IMR-90 (cell line): ENCODE data around the gene OSBPL3. TPM values are rescaled to one million over a fixed set of nuclear protein-coding genes. Genes with fewer than 3 reads are reported as not detected.

Source experiments
- ATAC-seq: fragments of 200-7000 bp; cut with Tn5 transposase; 2 replicates; pipeline ENCODE4 v1.9.1; 2020; ENCODE audit warnings: low read depth, mild to moderate bottlenecking, moderate library complexity
- BruUV-seq: library from RNA; stranded (reverse); fragments of 400-500 nt; replicated peaks from 2 replicates; lab custom pipeline; 2021; lab: Mats Ljungman, UMichigan
- CTCF ChIA-PET: fragments of 300-600 bp; formaldehyde crosslinking; extraction: SDS; loops from one replicate; lab custom pipeline; 2021; ENCODE audit warnings: antibody characterized with exemption; lab: Yijun Ruan, JAX
- POLR2A ChIA-PET: fragments of 300-600 bp; sonication (Branson Sonifier 250); formaldehyde crosslinking; loops from one replicate; lab custom pipeline; 2022; ENCODE audit warnings: antibody characterized with exemption; ENCODE audit not compliant: unreplicated experiment; lab: Charles Lee
- DNase-seq: peaks from one replicate; pipeline ENCODE4 v3.0.0; 2013
- H2AFZ ChIP-seq: replicated peaks from 2 replicates; pipeline ENCODE3; 2013; ENCODE audit warnings: low read length, mild to moderate bottlenecking; ENCODE audit not compliant: poor library complexity
- H2AK5ac ChIP-seq: 2 replicates; pipeline ENCODE4 v1.6.1; 2013; ENCODE audit warnings: low read depth, low read length, inconsistent platforms
- H2AK9ac ChIP-seq: replicated peaks from 2 replicates; pipeline ENCODE3; 2013; ENCODE audit warnings: mild to moderate bottlenecking, low read depth, low read length, moderate library complexity; ENCODE audit not compliant: poor library complexity
- H2BK120ac ChIP-seq: 2 replicates; pipeline ENCODE4 v1.6.1; 2013; ENCODE audit warnings: low read depth, low read length, inconsistent platforms
- H2BK15ac ChIP-seq: 3 replicates; pipeline ENCODE4 v1.6.1; 2013; ENCODE audit warnings: low read depth, low read length, inconsistent platforms
- H2BK20ac ChIP-seq: 2 replicates; pipeline ENCODE4 v1.6.1; 2013; ENCODE audit warnings: low read depth, mild to moderate bottlenecking, inconsistent platforms, low read length, moderate library complexity
- H2BK5ac ChIP-seq: 2 replicates; pipeline ENCODE4 v1.6.1; 2013; ENCODE audit warnings: mild to moderate bottlenecking, low read depth, low read length, inconsistent platforms; ENCODE audit not compliant: poor library complexity, severe bottlenecking
- H3K14ac ChIP-seq: replicated peaks from 2 replicates; pipeline ENCODE4 v1.6.1; 2013; ENCODE audit warnings: low read depth, low read length, inconsistent platforms
- H3K18ac ChIP-seq: 2 replicates; pipeline ENCODE4 v1.6.1; 2013; ENCODE audit warnings: low read depth, low read length, control low read depth
- H3K23ac ChIP-seq: 2 replicates; pipeline ENCODE4 v1.6.1; 2013; ENCODE audit warnings: low read depth, low read length, inconsistent platforms
- H3K27ac ChIP-seq: 2 replicates; pipeline ENCODE4 v1.5.1; 2013; ENCODE audit warnings: mild to moderate bottlenecking, control low read depth, low read length; ENCODE audit not compliant: insufficient read depth
- H3K27me3 ChIP-seq: 2 replicates; pipeline ENCODE4 v1.6.1; 2013; ENCODE audit warnings: low read length; ENCODE audit not compliant: control insufficient read depth, insufficient read depth
- H3K36me3 ChIP-seq: 2 replicates; pipeline ENCODE4 v1.6.1; 2013; ENCODE audit warnings: low read length, mixed read lengths; ENCODE audit not compliant: control insufficient read depth, insufficient read depth
- H3K4ac ChIP-seq: 2 replicates; pipeline ENCODE4 v1.6.1; 2013; ENCODE audit warnings: low read depth, low read length, inconsistent platforms
- H3K4me1 ChIP-seq: 2 replicates; pipeline ENCODE4 v1.6.1; 2013; ENCODE audit warnings: low read length, mixed read lengths; ENCODE audit not compliant: control insufficient read depth, insufficient read depth
- H3K4me2 ChIP-seq: 2 replicates; pipeline ENCODE4 v1.6.1; 2013; ENCODE audit warnings: low read depth, mild to moderate bottlenecking, control low read depth, low read length, moderate library complexity
- H3K4me3 ChIP-seq: 2 replicates; pipeline ENCODE4 v1.5.1; 2013; ENCODE audit warnings: low read depth, mild to moderate bottlenecking, control low read depth, low read length, moderate library complexity; ENCODE audit not compliant: insufficient read depth
- H3K56ac ChIP-seq: 2 replicates; pipeline ENCODE4 v1.6.1; 2013; ENCODE audit warnings: low read length, inconsistent platforms; ENCODE audit not compliant: insufficient read depth; ENCODE audit errors: extremely low read depth
- H3K79me1 ChIP-seq, 2 experiments: 2 replicates each; pipeline ENCODE4 v1.6.1; 2013; ENCODE audit warnings: low read length in 2 of 2, inconsistent platforms in 1 of 2, low read depth in 1 of 2
- H3K9ac ChIP-seq: 2 replicates; pipeline ENCODE4 v1.6.1; 2013; ENCODE audit warnings: low read depth, low read length, control low read depth
- H3K9me1 ChIP-seq: 2 replicates; pipeline ENCODE4 v1.6.1; 2013; ENCODE audit warnings: low read length, inconsistent platforms; ENCODE audit not compliant: insufficient read depth
- H3K9me3 ChIP-seq: 2 replicates; pipeline ENCODE4 v1.6.1; 2013; ENCODE audit warnings: low read length; ENCODE audit not compliant: control insufficient read depth, insufficient read depth
- H4K20me1 ChIP-seq: 2 replicates; pipeline ENCODE4 v1.6.1; 2013; ENCODE audit warnings: low read length, inconsistent platforms; ENCODE audit not compliant: insufficient read depth
- H4K5ac ChIP-seq: 2 replicates; pipeline ENCODE4 v1.6.1; 2013; ENCODE audit warnings: mild to moderate bottlenecking, low read depth, low read length, control low read depth
- H4K8ac ChIP-seq, 2 experiments: 2 replicates each; pipeline ENCODE4 v1.6.1; 2013; ENCODE audit warnings: low read depth in 2 of 2, low read length in 2 of 2, control low read depth in 1 of 2, inconsistent platforms in 1 of 2
- H4K91ac ChIP-seq: 2 replicates; pipeline ENCODE4 v1.6.1; 2013; ENCODE audit warnings: low read depth, low read length, inconsistent platforms; ENCODE audit not compliant: insufficient read depth
- BHLHE40 ChIP-seq: fragments of 150-350 bp; IDR thresholded peaks from 2 replicates; pipeline ENCODE4 v1.6.1; 2016; ENCODE audit warnings: mild to moderate bottlenecking, low read depth, low read length
- CEBPB ChIP-seq: IDR thresholded peaks from 2 replicates; pipeline ENCODE4 v1.6.1; 2012; ENCODE audit warnings: low read depth, low read length, improper control_type of control experiment
- CHD1 ChIP-seq: IDR thresholded peaks from 2 replicates; pipeline ENCODE4 v1.6.1; 2012; ENCODE audit warnings: low read depth, low read length, improper control_type of control experiment
- FOS ChIP-seq: fragments of 150-350 bp; IDR thresholded peaks from 2 replicates; pipeline ENCODE4 v1.6.1; 2016; ENCODE audit warnings: low read depth, low read length
- MAFK ChIP-seq: IDR thresholded peaks from 2 replicates; pipeline ENCODE4 v1.6.1; 2012; ENCODE audit warnings: low read depth, low read length, improper control_type of control experiment
- MAZ ChIP-seq: IDR thresholded peaks from 2 replicates; pipeline ENCODE4 v1.6.1; 2012; ENCODE audit warnings: low read depth, mild to moderate bottlenecking, low read length, improper control_type of control experiment, moderate library complexity, borderline replicate concordance
- MXI1 ChIP-seq: IDR thresholded peaks from 2 replicates; pipeline ENCODE4 v1.6.1; 2012; ENCODE audit warnings: low read depth, mild to moderate bottlenecking, low read length, moderate library complexity, borderline replicate concordance
- NFE2L2 ChIP-seq: fragments of 150-350 bp; IDR thresholded peaks from 2 replicates; pipeline ENCODE4 v1.6.1; 2016; ENCODE audit warnings: low read depth, mild to moderate bottlenecking, low read length
- POLR2A ChIP-seq: IDR thresholded peaks from 2 replicates; pipeline ENCODE4 v1.6.1; 2012; ENCODE audit warnings: mild to moderate bottlenecking, low read depth, low read length
- RAD21 ChIP-seq: IDR thresholded peaks from 2 replicates; pipeline ENCODE4 v1.6.1; 2012; ENCODE audit warnings: low read length, improper control_type of control experiment
- RFX5 ChIP-seq: IDR thresholded peaks from 2 replicates; pipeline ENCODE4 v1.8.0; 2012; ENCODE audit warnings: low read depth, mild to moderate bottlenecking, low read length, moderate library complexity
- WGBS, 2 experiments: methylation state at CpG; one replicate each; pipeline versions ENCODE4 v1.1.5 to v1.1.7; 2013; ENCODE audit warnings: missing lambda C conversion rate in 2 of 2; ENCODE audit not compliant: insufficient read length in 1 of 2; ENCODE audit errors: extremely low coverage in 2 of 2; 5-methylcytosine and 5-hydroxymethylcytosine counted together
- dilution Hi-C: fragments of 300-500 bp; cut with HindIII; formaldehyde crosslinking; loops from one replicate; pipeline ENCODE4 v1.14.3; 2018; ENCODE audit warnings: low sequenced_read_pairs; ENCODE audit not compliant: unreplicated experiment
- in situ Hi-C: fragments of 300-500 bp; cut with MboI; formaldehyde crosslinking; loops from 3 replicates; pipeline ENCODE4 v1.14.3; 2019; ENCODE audit warnings: low sequenced_read_pairs, inconsistent platforms, mixed read lengths
- intact Hi-C: fragments of 100-400 bp; cut with micrococcal nuclease; formaldehyde crosslinking; loops from 2 replicates; pipeline ENCODE4 v1.10.0; 2022
- polyA plus RNA-seq, 3 experiments: library from polyadenylated mRNA; depleted of rRNA; stranded (reverse); fragments of >200 nt; gene quantifications; 2 replicates each; pipeline ENCODE4 v1.2.3, GENCODE V29; 2012; ENCODE audit warnings: low replicate concordance in 1 of 3
- total RNA-seq: library from RNA; depleted of rRNA; stranded (reverse); fragments of >200 nt; gene quantifications from 2 replicates; pipeline ENCODE4 v1.2.3, GENCODE V29; 2012
- TF ChIP-seq, protein P1 (sequence below): fragments of 150-350 bp; IDR thresholded peaks from 2 replicates; pipeline ENCODE4 v1.6.1; 2016; ENCODE audit warnings: low read depth, mild to moderate bottlenecking, low read length, moderate library complexity, borderline replicate concordance
- TF ChIP-seq, protein P2 (sequence below): conservative IDR thresholded peaks from 2 replicates; pipeline ENCODE4 v1.5.1; 2012; ENCODE audit warnings: mild to moderate bottlenecking, low read depth, low read length, improper control_type of control experiment
- TF ChIP-seq, protein P3 (sequence below): fragments of 150-350 bp; IDR thresholded peaks from 2 replicates; pipeline ENCODE4 v1.6.1; 2017; ENCODE audit warnings: mild to moderate bottlenecking, antibody characterized with exemption, low read length, low read depth

The OSBPL3 gene
- total and polyA plus RNA-seq, 2 of the 4 experiments (the other 2 are of a cell fraction), result 18.0 to 29.9 TPM

DNA sequence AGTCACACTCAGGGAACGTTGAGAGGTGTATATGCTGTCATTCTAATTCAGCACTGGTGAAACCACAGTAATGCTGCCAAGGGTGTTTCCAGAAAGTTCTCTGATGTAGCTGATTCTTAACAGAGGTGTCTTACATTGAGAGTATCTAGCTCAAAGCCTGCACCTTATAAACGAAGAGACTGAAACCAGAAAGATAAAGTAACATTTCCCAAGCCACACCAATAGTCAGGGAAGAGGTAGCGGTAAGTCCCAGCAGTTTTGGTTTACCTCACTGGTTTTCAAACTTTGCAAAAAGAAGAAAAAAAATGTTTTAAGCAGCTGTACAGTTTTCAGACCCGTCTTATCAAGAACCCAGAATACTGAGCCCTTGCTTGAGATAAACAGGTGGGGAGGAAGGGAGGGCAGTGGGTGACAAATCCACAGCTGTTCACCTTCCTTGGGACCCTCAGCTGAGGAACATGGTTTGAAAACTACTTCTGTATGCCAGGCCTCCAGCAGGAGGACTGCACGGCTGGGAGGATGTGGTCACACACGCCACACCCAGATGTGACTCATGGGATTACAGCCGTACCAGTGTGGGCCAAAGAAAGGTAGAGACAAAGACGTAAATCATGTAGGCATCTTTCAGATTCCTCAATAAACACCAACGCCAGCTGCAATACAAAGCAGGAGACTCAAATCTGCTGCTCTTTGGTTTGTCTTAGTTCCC lies 158.8 kb downstream of the OSBPL3 start:
- peak overlapping the region; percentile 10 to 81; a peak in 3 of 4 replicates for H4K8ac ChIP-seq
- dilution Hi-C loops, result loop anchor here (25.0 kb wide), 1 partner anchor 266 kb away; no protein-coding TSS in a partner anchor
- in situ Hi-C loops, result no loop called here
- peak overlapping the region; percentile 55; the same call in 1 of the 2 replicates for H3K18ac ChIP-seq
- H2BK15ac ChIP-seq, result peak overlapping the region; percentile 31; the same call in 2 of the 3 replicates
- H3K56ac ChIP-seq, result peak overlapping the region; percentile 65
- no peaks in the 10 kb centered on the region for H3K9me3 ChIP-seq
- H3K36me3 ChIP-seq, result peaks cover 2% of the 10 kb centered on the region; the same call in 1 of the 2 replicates
- peak overlapping the region; percentile 67 for H4K91ac ChIP-seq
- H2AK5ac ChIP-seq, result peak overlapping the region; percentile 74
- H3K4ac ChIP-seq, result peak overlapping the region; percentile 90
- CTCF ChIA-PET, result interaction anchor here (0.6 to 4.3 kb wide), 13 partner anchors 9 to 277 kb away, joined by 3 to 33 read pairs (median 3); partner anchors contain the start of gene OSBPL3
- DNase-seq (peak; percentile 96), ATAC-seq (peak; percentile 78)
- peaks cover 17% of the 10 kb centered on the region for H3K4me1 ChIP-seq
- H3K27ac ChIP-seq, result peak overlapping the region; percentile 28
- H2BK20ac ChIP-seq, result peak overlapping the region; percentile 91
- intact Hi-C loops, result no loop called here
- peak overlapping the region; percentile 80 for H2AK9ac ChIP-seq
- POLR2A ChIA-PET, result no interaction called here
- peak overlapping the region; percentile 32; the same call in 1 of the 2 replicates for H4K5ac ChIP-seq
- H3K9me1 ChIP-seq, result peaks cover 13% of the 10 kb centered on the region
- no CpG with 5 or more reads among the region's 9 CpGs for WGBS, 2 experiments
- H3K79me1 ChIP-seq, result peaks cover 3 to 19% of the 10 kb centered on the region in 2 experiments
- H3K9ac ChIP-seq, result no peak overlapping the region
- no TSS peak for BruUV-seq
- peak overlapping the region; percentile 93 for H2BK120ac ChIP-seq
- no peaks in the 10 kb centered on the region for H4K20me1 ChIP-seq
- no peak overlapping the region for H3K4me3 ChIP-seq
- H3K23ac ChIP-seq, result peak overlapping the region; percentile 84
- H3K27me3 ChIP-seq, result no peaks in the 10 kb centered on the region
- H3K14ac ChIP-seq, result peak overlapping the region; percentile 79
- H2AFZ ChIP-seq, result peak overlapping the region; percentile 67
- peak overlapping the region; percentile 89 for H2BK5ac ChIP-seq
- H3K4me2 ChIP-seq, result peak overlapping the region; percentile 61
- TF ChIP-seq MXI1 (no peak), CHD1 (no peak), RFX5 (no peak), MAZ (peak; percentile 27; the same call in 1 of the 2 replicates), RAD21 (peak; percentile 38; the same call in 1 of the 2 replicates), POLR2A (no peak; the same call in 1 of the 2 replicates), NFE2L2 (no peak), FOS (peak; percentile 79), CEBPB (peak; percentile 91), MAFK (no peak), BHLHE40 (peak; percentile 60)
- TF ChIP-seq, protein P1, sequence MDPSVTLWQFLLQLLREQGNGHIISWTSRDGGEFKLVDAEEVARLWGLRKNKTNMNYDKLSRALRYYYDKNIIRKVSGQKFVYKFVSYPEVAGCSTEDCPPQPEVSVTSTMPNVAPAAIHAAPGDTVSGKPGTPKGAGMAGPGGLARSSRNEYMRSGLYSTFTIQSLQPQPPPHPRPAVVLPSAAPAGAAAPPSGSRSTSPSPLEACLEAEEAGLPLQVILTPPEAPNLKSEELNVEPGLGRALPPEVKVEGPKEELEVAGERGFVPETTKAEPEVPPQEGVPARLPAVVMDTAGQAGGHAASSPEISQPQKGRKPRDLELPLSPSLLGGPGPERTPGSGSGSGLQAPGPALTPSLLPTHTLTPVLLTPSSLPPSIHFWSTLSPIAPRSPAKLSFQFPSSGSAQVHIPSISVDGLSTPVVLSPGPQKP, result no peak
- TF ChIP-seq, protein P2, sequence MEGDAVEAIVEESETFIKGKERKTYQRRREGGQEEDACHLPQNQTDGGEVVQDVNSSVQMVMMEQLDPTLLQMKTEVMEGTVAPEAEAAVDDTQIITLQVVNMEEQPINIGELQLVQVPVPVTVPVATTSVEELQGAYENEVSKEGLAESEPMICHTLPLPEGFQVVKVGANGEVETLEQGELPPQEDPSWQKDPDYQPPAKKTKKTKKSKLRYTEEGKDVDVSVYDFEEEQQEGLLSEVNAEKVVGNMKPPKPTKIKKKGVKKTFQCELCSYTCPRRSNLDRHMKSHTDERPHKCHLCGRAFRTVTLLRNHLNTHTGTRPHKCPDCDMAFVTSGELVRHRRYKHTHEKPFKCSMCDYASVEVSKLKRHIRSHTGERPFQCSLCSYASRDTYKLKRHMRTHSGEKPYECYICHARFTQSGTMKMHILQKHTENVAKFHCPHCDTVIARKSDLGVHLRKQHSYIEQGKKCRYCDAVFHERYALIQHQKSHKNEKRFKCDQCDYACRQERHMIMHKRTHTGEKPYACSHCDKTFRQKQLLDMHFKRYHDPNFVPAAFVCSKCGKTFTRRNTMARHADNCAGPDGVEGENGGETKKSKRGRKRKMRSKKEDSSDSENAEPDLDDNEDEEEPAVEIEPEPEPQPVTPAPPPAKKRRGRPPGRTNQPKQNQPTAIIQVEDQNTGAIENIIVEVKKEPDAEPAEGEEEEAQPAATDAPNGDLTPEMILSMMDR, result peak; percentile 29; the same call in 1 of the 2 replicates
- TF ChIP-seq, protein P3, sequence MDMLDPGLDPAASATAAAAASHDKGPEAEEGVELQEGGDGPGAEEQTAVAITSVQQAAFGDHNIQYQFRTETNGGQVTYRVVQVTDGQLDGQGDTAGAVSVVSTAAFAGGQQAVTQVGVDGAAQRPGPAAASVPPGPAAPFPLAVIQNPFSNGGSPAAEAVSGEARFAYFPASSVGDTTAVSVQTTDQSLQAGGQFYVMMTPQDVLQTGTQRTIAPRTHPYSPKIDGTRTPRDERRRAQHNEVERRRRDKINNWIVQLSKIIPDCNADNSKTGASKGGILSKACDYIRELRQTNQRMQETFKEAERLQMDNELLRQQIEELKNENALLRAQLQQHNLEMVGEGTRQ, result no peak; the same call in 1 of the 2 replicates
